Loucy (cell line): ENCODE data around the gene LAMB4.

Experiments used
- H2AFZ ChIP-seq: fragments of 200-600 bp; sonication (generic); 2 replicates; pipeline ENCODE4 v1.6.0; 2016; ENCODE audit warnings: antibody characterized with exemption, mild to moderate bottlenecking, low read length, moderate library complexity
- H3F3A ChIP-seq: fragments of 200-600 bp; 2 replicates; pipeline ENCODE4 v1.6.0; 2016; ENCODE audit warnings: antibody characterized with exemption, low read depth, mild to moderate bottlenecking
- H3K27me3 ChIP-seq: fragments of 200-600 bp; sonication (generic); 2 replicates; pipeline ENCODE4 v1.6.1; 2014; ENCODE audit warnings: low read length, mild to moderate bottlenecking; ENCODE audit not compliant: insufficient read depth, poor library complexity, severe bottlenecking
- H3K36me3 ChIP-seq: fragments of 200-600 bp; sonication (generic); 2 replicates; pipeline ENCODE4 v1.6.1; 2016; ENCODE audit warnings: low read length; ENCODE audit not compliant: insufficient read depth
- H3K4me1 ChIP-seq: fragments of 200-600 bp; sonication (generic); 2 replicates; pipeline ENCODE4 v1.5.1; 2014; ENCODE audit warnings: low read length, mild to moderate bottlenecking; ENCODE audit not compliant: insufficient read depth, poor library complexity, severe bottlenecking
- H3K4me2 ChIP-seq: fragments of 200-600 bp; sonication (generic); 2 replicates; pipeline ENCODE4 v1.6.0; 2014; ENCODE audit warnings: antibody characterized with exemption, low read length, low read depth, mild to moderate bottlenecking; ENCODE audit not compliant: poor library complexity, severe bottlenecking
- H3K4me3 ChIP-seq: fragments of 200-600 bp; sonication (generic); 2 replicates; pipeline ENCODE4 v1.5.1; 2014; ENCODE audit warnings: low read length, mild to moderate bottlenecking, mixed read lengths; ENCODE audit not compliant: poor library complexity, severe bottlenecking
- H3K79me2 ChIP-seq: fragments of 200-600 bp; sonication (generic); 2 replicates; pipeline ENCODE4 v1.6.1; 2014; ENCODE audit warnings: low read length; ENCODE audit not compliant: insufficient read depth
- H3K9ac ChIP-seq: fragments of 200-600 bp; sonication (generic); 2 replicates; pipeline ENCODE4 v1.6.0; 2014; ENCODE audit warnings: mild to moderate bottlenecking, low read depth, low read length, moderate library complexity; ENCODE audit not compliant: poor library complexity, severe bottlenecking
- H3K9me2 ChIP-seq: fragments of 200-600 bp; sonication (generic); replicated peaks from 2 replicates; pipeline ENCODE4 v1.6.1; 2016; ENCODE audit warnings: low read depth, low read length, mixed read lengths
- H3K9me3 ChIP-seq: fragments of 200-600 bp; sonication (generic); 2 replicates; pipeline ENCODE4 v1.6.1; 2014; ENCODE audit warnings: mild to moderate bottlenecking, antibody characterized with exemption, low read length, low read depth; ENCODE audit not compliant: insufficient read depth
- H4K20me1 ChIP-seq: fragments of 200-600 bp; sonication (generic); 2 replicates; pipeline ENCODE4 v1.6.0; 2014; ENCODE audit warnings: antibody characterized with exemption, low read length, mild to moderate bottlenecking; ENCODE audit not compliant: insufficient read depth, poor library complexity, severe bottlenecking
- CTCF ChIP-seq: fragments of 200-600 bp; sonication (generic); conservative IDR thresholded peaks from 2 replicates; pipeline ENCODE4 v1.5.1; 2014; ENCODE audit warnings: mild to moderate bottlenecking, antibody characterized with exemption, low read length
- EZH2phosphoT487 ChIP-seq: fragments of 200-600 bp; IDR thresholded peaks from 2 replicates; pipeline ENCODE4 v1.6.1; 2018; ENCODE audit warnings: antibody characterized with exemption, mild to moderate bottlenecking, moderate library complexity, borderline replicate concordance

Gene LAMB4

GRCh38 chr7:108086546-108086945 is 43.6 kb downstream of the LAMB4 start:
- Histone ChIP-seq H3K4me2 (no peak overlapping the region), H3K27me3 (no peaks in the 10 kb centered on the region), H3F3A (no peaks in the 10 kb centered on the region), H4K20me1 (no peaks in the 10 kb centered on the region), H3K4me3 (no peak overlapping the region), H3K9ac (no peak overlapping the region), H3K36me3 (no peaks in the 10 kb centered on the region), H3K4me1 (no peaks in the 10 kb centered on the region), H3K9me2 (no peaks in the 10 kb centered on the region), H3K79me2 (no peaks in the 10 kb centered on the region), H2AFZ (no peak overlapping the region), H3K9me3 (no peaks in the 10 kb centered on the region)
- TF ChIP-seq EZH2phosphoT487 = no peak
- TF ChIP-seq CTCF = no peak

- Histone ChIP-seq H2AFZ (no peak overlapping the region), H3K36me3 (no peaks in the 10 kb centered on the region), H3K27me3 (no peaks in the 10 kb centered on the region), H4K20me1 (no peaks in the 10 kb centered on the region), H3K79me2 (no peaks in the 10 kb centered on the region), H3K9me3 (no peaks in the 10 kb centered on the region), H3K4me3 (no peak overlapping the region), H3K4me1 (no peaks in the 10 kb centered on the region), H3F3A (no peaks in the 10 kb centered on the region), H3K4me2 (no peak overlapping the region), H3K9me2 (no peaks in the 10 kb centered on the region), H3K9ac (no peak overlapping the region)
- TF ChIP-seq EZH2phosphoT487 = no peak
- TF ChIP-seq CTCF = no peak
Observed at GRCh38 chr7:108083980-108084379, 46.2 kb downstream of the LAMB4 start.

GRCh38 chr7:108079648-108080591 is 50.2 kb downstream of the LAMB4 start:
- H3K4me2 ChIP-seq = no peak overlapping the region

More at GRCh38 chr7:108079648-108080591, 50.2 kb downstream of the LAMB4 start:
- H3K4me3 ChIP-seq = no peak overlapping the region
- no peak for TF ChIP-seq CTCF
- no peak for TF ChIP-seq EZH2phosphoT487
- no peaks in the 10 kb centered on the region for H3K27me3 ChIP-seq
- no peaks in the 10 kb centered on the region for H3K9me3 ChIP-seq
- H3K4me1 ChIP-seq = no peaks in the 10 kb centered on the region
- H2AFZ ChIP-seq = no peak overlapping the region
- no peaks in the 10 kb centered on the region for H3K36me3 ChIP-seq
- H3K9me2 ChIP-seq = no peaks in the 10 kb centered on the region
- H3F3A ChIP-seq = no peaks in the 10 kb centered on the region
- no peaks in the 10 kb centered on the region for H3K79me2 ChIP-seq
- no peak overlapping the region for H3K9ac ChIP-seq
- no peaks in the 10 kb centered on the region for H4K20me1 ChIP-seq
